GM11168 (cell line): ENCODE data around the gene AP4S1.
"Not testable (repeated sequence)": the region's sequence is repeated elsewhere in the genome, so short reads cannot be mapped to it uniquely, and the experiment has no call there.

ENCODE experiments used
- in situ Hi-C: fragments of 300-500 bp; cut with MboI; formaldehyde crosslinking; loops from one replicate; pipeline ENCODE4 v1.12.0; 2022; ENCODE audit warnings: low sequenced_read_pairs; ENCODE audit not compliant: unreplicated experiment

AP4S1 gene, protein sequence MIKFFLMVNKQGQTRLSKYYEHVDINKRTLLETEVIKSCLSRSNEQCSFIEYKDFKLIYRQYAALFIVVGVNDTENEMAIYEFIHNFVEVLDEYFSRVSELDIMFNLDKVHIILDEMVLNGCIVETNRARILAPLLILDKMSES

DNA sequence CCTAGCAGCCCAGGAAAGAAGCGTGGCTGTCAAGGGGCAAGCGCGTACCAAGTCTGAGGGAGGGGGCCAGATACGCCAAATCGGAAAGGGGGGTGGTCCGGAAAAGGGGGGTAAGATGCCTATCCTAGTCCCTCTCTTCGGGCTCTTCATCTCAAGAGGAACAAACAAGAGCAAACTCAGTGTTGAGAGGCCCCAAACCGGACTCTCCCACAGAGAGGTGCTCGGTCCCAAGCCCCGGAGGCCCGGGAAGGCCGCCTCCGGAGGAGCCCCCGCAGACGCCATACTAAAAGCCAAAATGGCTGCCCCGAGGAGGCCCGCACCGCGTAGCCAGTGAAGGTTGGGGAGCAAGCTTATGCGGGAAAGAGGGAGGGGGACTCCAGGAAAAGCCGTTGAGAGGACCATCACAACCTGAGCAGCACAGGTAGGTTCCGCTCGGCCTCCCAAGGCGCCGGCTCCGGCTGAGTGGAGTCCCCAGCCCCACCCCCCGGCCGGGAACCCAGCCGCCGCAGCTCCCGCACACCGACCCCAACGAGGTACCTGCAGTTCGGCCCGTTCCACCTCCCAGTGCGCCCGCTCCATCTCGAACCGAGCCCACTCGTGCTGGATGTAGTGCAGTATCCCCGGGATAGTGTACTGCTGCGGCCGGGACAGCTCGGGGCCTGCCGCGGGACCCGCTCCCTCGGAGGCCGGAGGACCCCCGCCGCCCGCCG, at the start of gene AP4S1:
Gene AP4S1 (plus strand): TSS at position 283 of the 710 bp plus-strand sequence. CDS start 40,548 bp downstream, outside the sequence.
- in situ Hi-C loops, result no loop called here

DNA sequence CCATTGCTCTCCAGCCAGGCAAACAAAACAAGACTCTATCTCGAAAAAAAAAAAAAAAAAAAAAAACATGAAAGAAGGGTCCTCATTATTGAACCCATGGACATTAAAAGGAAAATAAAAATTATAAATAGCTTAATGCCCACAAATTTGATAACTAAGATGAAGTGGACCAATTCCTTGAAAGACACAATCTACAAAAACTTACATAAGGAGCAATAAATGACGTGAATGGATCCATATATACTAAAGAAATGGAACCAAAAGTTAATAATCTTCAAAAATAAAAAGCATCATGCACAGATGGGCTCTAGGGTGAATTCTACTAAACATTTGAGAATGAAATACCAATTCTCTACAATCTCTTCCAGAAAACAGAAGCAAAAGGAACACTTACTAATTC, 47.7 kb upstream of the AP4S1 start:
- in situ Hi-C loops, result loop anchor here (5.0 kb wide), 1 partner anchor 105 kb away; no protein-coding TSS in a partner anchor

DNA sequence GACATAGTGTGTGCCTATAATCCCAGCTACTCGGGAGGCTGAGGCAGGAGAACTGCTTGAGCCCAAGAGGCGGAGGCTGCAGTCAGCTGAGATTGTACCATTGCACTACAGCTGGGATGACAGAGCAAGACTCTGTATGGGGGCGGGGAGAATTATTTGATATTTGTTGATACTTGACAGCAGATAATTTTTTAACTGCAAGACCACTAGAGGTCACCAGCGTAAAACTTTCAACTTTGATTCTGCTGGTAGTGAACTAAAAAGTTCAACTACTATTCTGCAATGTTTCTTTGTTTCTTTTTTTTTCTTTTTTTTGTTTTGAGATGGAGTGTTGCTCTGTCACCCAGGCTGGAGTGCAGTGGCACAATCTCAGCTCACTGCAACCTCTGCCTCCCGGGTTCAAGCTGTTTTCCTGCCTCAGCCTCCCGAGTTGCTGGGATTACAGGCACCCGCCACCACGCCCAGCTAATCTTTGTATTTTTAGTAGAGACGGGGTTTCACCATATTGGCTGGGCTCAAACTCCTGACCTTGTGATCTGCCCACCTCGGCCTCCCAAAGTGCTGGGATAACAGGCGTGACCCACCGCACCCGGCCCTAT, 45.2 kb upstream of the AP4S1 start:
- in situ Hi-C loops, result not testable (repeated sequence)

DNA sequence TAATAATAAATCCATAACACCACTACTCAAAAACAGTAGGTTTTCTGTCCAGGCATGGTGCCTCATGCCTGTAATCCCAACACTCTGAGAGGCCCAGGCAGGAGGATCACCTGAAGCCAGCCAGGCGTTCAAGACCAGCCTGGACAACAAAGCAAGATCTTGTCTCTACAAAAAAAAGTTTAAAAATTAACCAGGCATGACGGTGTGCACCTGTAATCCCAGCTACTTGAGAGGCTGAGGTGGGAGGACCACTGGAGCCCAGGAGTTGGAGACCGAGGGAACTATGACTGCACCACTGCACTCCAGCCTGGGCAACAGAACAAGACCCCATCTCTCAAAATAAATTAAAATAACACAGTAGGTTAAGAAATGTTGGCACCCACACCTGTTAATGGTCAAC, 44.5 kb upstream of the AP4S1 start:
- in situ Hi-C loops, result no loop called here

DNA sequence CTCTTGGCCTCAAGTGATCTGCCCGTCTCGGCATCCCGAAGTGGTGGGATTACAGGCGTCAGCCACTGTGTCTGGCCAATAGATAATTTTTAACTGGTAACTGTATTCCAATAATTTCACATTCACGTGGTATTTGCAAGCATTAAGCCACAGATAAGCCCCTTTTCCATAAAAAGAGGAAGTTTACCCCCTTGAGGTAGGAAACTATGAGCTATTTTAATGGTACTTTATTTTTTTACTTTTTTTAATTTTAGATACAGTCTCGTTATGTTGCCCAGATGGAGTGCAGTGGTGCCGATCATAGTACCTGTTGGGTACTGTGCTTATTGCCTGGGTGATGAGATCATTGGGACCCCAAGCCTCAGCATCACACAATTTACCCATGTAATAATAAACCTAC, 42.9 kb upstream of the AP4S1 start:
- in situ Hi-C loops, result no loop called here

DNA sequence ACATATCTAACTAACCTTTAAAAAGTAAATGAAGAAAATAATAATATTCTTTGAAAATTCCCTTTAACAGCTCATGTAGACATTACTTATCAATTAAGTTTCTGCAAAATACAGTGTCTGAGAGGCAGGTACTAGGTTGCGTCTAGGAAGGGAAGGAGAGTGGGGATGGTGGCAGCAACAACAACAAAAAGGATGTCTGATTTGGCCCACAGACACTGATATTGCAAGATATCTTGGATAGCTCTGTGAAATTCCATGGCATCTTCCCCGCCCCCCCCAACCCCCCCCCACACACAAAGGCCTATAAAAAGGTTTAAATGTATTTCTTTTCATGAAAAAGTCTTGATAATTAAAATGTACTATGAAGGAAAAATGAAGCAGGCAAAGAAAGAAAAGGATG, 41.6 kb upstream of the AP4S1 start:
- in situ Hi-C loops, result no loop called here

DNA sequence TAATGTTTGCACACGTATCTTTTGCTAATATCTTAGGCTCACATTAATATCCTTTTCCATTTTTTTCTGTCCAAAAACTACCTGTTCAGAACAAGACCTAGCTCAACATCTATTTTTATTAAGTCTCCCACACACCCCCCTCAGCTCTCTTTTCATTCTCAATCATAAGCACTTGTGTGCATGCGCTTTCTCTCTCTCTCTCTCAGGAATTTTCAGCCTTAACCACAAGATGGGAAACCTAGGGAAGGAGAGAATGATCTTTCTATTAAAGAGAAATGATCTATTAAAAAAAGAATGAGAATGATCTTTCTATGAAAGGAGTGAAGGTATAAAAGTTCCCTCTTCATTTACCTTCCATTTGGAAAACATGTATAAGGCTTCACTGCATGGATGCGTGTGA, 39.7 kb upstream of the AP4S1 start:
- in situ Hi-C loops, result no loop called here

DNA sequence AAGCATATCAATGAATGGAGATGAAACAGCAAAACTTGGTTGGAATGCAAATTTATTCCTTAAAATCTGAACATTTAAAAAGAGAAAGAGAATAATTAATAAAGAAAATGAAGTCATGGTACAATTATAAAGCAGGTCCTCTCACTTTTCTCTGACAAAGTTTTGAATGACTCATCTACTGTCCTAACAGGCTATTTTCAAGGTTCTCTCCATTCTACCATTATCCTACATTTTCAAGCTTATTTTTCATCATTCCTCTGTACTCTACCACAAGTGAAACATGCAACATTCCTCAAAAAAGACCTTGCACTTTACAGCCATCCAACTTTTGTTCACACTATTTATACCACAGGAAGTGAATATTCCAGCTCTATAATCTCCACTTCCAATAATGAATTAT, 36.9 kb upstream of the AP4S1 start:
- in situ Hi-C loops, result no loop called here

DNA sequence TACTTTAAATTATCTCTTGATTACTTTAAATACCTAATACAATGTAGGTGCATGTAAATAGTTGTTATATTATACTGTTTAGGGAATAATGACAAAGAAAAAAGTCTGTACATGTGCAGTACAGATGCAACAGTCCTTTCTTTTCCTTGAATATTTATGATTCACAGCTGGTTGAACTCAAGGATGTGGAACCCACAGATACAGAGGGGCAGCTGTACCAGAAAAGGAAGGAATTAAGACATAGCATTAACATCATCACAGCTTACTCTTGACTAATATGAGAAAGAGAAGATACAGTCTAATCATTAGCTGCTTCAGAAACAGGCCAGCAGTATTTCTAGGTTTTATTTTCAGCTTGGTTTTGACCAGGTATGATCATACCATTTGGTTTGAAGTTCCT, 34.7 kb upstream of the AP4S1 start:
- in situ Hi-C loops, result no loop called here

DNA sequence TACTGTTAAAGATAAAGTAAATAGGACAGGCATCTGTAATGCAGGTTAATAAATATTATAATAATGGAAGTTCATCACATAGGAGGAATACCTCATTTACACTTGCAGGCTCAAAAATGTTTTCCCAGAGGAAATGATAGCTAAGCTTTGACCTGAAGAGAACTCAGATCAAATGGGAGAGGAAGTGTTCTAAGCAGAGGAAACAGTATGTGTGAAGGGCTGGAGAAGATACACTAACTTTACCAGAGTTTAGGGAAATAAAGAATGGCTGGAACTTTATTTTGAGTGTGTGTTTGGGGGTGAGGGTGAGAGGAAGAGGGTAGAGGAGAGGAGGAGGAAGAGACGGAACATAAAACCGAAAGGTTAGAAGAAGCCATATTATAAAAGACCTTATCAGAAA, 34.0 kb upstream of the AP4S1 start:
- in situ Hi-C loops, result no loop called here

DNA sequence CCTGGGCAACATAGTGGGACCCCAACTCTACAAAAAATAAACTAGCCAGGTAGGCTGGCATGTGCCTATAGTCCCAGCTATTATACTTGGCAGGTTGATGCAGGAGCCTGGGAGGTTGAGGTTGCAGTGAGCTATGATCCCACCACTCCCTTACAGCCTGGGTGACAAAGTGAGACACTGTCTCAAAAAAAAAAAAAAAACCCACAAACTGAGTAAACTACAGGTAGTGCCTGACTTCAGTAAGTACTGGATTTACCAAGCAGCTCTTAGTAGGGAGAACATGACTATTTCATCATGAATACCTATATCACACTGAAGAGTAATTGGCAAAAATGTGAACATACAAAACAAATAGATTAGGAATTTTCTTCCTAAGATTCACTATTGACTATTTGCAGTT, 32.4 kb upstream of the AP4S1 start:
- in situ Hi-C loops, result no loop called here

DNA sequence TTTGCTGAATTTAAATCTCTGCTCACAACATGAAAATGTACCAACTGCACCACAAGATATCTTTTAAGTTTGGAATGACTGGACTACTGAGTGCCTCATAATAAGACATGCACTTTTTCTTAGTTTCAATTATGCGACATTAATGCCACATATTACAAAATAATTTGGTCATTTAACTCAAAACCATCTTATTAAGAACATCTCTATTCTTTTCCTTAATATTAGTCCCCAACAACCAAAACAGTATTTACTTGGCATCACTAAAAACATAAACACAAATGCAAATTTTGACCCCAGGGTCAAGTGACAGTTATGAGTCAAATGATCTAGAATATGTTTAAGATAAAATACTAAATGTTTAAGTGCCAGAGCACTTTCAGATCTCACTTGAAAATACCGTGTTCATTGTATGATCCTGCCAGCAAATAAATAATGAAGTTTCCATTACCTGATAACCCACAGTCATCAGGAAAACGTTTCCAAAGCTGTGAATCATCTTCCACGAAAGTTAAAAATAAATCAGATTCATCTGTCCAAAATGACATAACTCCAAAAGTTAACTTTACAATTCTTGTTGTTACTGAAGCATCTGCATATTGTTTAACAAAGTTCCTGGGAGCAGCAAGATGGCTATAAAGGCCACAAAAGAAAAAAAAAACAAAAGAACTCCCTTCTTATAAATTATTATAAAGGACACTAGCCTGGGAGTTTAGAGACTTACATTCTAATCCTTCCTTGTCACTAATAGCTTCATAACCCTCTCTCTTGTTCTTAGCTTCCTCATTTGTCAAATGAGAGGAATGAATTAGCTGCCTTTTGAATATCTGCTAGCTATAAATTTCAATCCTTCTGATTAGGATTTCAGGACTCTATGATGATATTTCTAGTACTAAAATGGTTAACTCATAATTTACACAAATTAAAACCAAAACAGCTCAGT, 30.5 kb upstream of the AP4S1 start:
- in situ Hi-C loops, result no loop called here

DNA sequence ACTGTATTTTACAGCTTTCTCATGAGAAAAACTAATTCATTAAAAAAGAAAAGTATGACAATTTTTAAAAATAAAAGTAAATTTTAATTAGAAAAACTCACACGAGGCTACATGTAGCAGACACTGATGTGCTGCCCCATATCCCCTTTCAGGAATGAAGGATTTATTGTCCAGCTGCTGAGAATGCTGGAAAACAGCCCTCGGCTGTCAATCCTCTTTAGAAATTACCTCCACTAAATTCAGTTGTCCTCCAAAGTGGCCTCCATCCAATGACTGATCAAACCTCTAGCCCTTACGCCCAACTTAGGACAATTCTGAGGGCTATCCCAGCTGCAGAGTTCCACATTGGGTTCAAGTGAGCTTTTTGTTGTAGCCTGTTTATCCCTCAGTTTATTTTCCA, 29.8 kb upstream of the AP4S1 start:
- in situ Hi-C loops, result no loop called here

DNA sequence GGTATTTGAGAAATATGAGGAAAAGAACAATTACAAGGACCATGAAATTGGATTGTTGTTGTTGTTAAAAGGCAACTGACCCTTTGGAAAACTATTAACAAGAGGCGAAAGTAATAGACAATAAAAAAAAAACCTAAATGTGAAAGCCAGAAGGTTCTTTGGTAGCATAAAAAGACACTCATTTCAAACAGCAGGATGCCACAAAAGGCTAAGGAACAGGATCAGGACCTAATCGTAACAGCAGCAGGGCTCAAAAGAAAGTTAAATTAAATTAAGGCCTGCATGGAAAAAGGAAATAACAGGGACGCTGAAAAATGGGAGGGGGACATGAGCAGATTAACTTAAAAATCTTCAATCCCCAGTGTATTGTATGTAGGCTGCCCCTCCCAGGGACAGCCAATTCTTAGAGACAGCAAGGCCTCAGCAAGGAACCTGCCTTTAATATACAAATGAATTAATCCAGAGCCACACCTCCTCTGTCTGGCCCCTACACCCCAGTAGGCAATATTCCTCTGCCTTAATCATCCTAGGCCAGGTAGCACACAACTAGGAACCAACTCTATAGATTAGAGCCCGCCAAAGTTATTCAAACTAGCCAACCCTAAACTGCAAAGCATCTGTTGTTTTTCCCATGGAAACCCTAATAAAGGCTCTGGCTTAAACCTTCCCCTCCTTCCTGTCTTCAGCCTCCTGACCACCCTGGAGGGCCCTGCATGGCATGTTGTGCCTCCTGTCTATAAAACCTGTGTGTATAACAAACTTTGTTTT, 28.4 kb upstream of the AP4S1 start:
- in situ Hi-C loops, result no loop called here

DNA sequence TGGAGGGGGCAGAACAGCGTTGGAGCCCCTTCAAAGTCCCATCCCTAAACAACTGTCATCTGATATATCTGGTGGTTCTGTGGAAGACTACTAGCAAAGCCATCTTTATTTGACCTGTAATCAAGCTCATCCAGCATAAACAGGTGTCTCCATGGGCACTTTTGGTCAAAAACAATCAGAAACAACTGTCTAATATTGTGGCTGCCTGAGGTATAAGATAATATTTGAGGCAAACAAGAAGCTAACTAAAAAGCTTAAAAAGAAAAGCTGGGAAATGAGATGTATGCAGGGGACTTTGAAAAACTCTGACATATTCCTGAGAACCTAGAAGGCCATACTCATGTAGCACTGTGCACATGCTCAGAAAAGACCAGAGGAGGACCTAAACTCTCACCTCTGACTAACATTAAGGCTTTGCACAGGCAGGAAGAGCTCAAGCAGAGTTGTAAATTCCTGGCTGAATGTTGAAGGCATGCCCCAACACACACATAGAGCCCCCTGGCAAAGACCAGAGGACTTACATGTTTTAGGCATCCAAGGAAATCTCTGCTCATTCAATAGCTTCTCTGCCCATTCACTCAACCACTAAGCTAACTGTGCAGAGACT, 27.2 kb upstream of the AP4S1 start:
- in situ Hi-C loops, result no loop called here

DNA sequence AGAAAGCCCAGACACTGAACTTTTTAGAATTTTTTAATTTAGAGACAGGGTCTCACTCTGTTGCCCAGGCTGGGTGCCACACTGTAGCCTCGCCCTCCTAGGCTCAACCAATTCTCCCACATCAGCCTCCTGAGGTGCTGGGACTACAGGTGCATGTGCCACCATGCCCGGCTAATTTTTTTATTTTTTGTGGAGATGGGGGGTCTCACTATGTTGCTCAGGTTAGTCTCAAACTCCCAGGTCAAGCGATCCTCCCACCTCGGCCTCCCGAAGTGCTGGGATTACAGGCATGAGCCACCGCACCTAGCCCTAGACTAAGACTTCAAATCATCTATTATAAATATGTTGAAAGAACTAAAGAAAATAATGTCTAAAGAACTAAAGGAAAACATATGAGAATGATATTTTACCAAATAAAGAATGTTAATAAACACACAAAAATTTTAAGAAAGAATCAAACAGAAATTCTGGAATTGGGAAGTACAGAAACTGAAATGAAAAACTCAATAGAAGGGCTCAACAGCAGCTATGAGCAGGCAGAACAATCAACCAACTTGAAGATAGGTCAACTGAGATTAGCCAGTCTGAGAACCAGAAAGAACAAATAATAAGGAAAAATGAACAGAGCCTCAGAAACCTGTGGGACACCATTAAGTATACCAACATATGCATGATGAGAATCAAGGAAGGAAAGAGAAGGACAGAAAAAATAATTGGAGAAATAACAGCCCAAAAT, 26.2 kb upstream of the AP4S1 start:
- in situ Hi-C loops, result no loop called here

DNA sequence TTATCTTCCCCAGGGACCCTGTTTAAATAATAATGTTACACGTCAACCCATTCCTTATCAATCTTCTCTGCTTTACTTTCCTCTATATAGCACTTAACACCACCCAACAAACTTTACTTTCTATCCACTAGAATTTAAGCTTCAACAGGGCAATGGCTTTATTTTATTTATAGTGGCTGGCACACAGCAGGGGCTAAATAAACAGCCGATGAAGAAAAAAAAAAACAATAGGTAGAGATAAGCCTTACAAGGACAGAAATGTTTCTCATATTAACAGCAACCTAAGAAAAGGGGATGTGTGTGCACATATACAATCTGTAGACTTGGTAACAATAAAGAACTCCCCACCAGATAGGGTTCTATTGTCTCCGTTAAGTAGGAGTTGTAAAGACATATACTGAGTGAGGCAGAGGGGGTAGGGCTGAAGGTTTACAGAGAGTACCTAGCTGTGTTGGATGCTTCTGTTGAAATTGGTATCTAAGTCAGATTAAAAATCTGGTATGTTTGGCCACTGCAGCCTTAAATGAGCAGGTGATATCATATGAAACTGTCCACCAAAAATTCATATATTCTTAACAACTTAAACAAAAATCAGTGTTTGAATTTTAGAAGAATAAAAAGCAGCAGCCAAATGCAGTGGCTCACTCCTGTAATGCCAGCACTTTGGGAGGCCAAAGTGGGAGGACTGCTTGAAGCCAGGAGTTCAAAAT, 24.7 kb upstream of the AP4S1 start:
- in situ Hi-C loops, result no loop called here

DNA sequence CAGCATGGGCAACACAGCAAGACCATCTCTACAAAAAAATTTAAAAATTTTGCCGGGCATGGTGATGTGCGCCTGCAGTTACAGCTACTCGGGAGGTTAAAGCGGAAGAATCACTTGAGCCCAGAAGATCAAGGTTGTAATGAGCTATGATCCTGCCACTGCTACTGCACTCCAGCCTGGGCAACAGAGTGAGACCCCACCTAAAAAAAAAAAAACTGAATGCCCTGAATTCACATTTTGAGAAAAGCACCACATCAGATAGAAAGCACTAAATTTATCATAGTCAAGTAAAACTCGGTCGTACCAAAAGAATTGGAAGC, 24.1 kb upstream of the AP4S1 start:
- in situ Hi-C loops, result no loop called here

DNA sequence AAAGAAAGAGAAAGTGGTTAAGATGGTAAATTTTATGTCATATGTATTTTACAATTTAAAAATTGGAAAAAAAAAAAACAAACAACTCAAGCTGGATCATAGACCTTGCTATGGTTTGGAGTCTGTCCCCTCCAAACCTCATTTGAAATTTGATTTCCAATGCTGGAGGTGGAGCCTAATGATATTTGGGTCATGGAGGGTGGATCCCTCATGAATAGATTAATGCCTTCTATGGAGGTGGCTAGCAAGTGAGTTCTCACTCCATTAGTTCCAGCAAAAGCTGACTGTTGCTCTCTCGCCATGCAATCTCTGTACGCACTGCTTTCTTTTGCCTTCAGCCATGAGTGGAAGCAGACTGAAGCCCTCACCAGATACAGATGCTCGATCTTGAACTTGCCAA, 22.2 kb upstream of the AP4S1 start:
- in situ Hi-C loops, result no loop called here
